Immature natural killer cell (primary cell): ENCODE measurements around the gene PCED1A. TPM values are rescaled to one million over a fixed set of nuclear protein-coding genes. Genes with fewer than 3 reads are reported as not detected.
"Not testable (repeated sequence)": the region's sequence is repeated elsewhere in the genome, so short reads cannot be mapped to it uniquely, and the experiment has no call there.

Experiments
- DNase-seq, 3 donors: peaks; one replicate each; pipeline ENCODE4 v3.0.0; 2022; ENCODE audit warnings: mixed read lengths in 1 of 3
- H3K27ac Mint-ChIP-seq, 6 donors: one replicate each; pipeline ENCODE4 v1.8.0; 2020; ENCODE audit warnings: mixed read lengths in 6 of 6, mild to moderate bottlenecking in 5 of 6, inconsistent platforms in 4 of 6, moderate library complexity in 3 of 6
- H3K27me3 Mint-ChIP-seq, 3 donors: one replicate each; pipeline ENCODE4 v1.8.0; 2020 to 2021; ENCODE audit warnings: low read depth in 3 of 3, mild to moderate bottlenecking in 3 of 3, mixed read lengths in 3 of 3, moderate library complexity in 3 of 3, inconsistent platforms in 1 of 3
- H3K36me3 Mint-ChIP-seq, 3 donors: one replicate each; pipeline ENCODE4 v1.8.0; 2020; ENCODE audit warnings: mixed read lengths in 3 of 3, inconsistent platforms in 2 of 3, mild to moderate bottlenecking in 2 of 3
- H3K4me1 Mint-ChIP-seq, 2 donors: one replicate each; pipeline ENCODE4 v1.8.0; 2020; ENCODE audit warnings: inconsistent platforms in 2 of 2, mild to moderate bottlenecking in 2 of 2, mixed read lengths in 2 of 2, moderate library complexity in 1 of 2
- H3K4me3 Mint-ChIP-seq, 5 donors: one replicate each; pipeline ENCODE4 v1.8.0; 2020; ENCODE audit warnings: mild to moderate bottlenecking in 5 of 5, mixed read lengths in 5 of 5, inconsistent platforms in 3 of 5, moderate library complexity in 3 of 5
- H3K9me3 Mint-ChIP-seq, 6 donors: one replicate each; pipeline ENCODE4 v1.8.0; 2020; ENCODE audit warnings: mild to moderate bottlenecking in 6 of 6, mixed read lengths in 6 of 6, inconsistent platforms in 4 of 6, moderate library complexity in 3 of 6
- polyA plus RNA-seq, 3 donors: library from polyadenylated mRNA; unstranded; fragments of 300-500 nt; fragmentation: Illumina TruSeq; gene quantifications; one replicate each; pipeline ENCODE4 v1.2.3, GENCODE V29; 2021

PCED1A gene
- polyA plus RNA-seq, 3 donors from 2014 or later: 21.9 to 24.1 (median 23.4) TPM

DNA sequence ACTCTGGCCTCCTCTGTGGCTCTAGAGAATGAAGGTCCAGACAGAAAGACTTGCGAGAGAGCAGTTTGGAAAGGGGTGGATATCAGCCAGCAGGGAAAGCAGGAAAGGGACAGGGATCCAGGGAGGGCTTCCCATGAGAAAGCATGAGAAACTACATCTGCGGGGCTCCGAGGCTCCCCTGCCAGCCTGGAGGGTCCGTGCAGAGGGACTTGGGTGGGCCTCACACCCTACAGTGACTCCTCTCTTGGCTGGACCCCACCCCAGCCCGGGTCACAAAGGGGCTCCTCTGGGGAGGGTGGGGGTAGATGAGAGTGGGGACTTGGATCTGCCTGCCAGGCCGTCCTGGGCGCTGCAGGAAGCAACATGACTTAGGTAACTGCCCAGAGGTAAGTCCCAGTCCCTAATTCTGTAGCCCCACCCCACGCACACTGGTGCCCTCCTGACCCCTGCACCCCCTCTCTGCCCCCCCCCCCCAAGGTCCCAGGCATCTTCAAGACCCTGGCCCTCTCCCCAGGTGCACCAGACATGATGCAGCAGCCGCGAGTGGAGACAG is 24.3 kb downstream of the PCED1A start, which contains the start of gene TMEM239:
Gene TMEM239 (plus strand): TSS at position 335 of the 553 bp plus-strand sequence. CDS start 191 bp downstream, at position 526.
- DNase-seq: no peak
- Mint-ChIP-seq H3K4me3 (no peak within 1 kb of the TSS), H3K9me3 (peaks cover 0 to 9% (median 3%) of the 10 kb centered on the region in 6 donors), H3K27me3 (peaks cover 2 to 9% (median 8%) of the 10 kb centered on the region in 3 donors), H3K27ac (peak within 1 kb of the TSS in 1 of 6 donors; percentile 49), H3K36me3 (peaks cover 0 to 11% (median 10%) of the 10 kb centered on the region in 3 donors), H3K4me1 (peaks cover 8 to 18% of the 10 kb centered on the region in 2 donors)

DNA sequence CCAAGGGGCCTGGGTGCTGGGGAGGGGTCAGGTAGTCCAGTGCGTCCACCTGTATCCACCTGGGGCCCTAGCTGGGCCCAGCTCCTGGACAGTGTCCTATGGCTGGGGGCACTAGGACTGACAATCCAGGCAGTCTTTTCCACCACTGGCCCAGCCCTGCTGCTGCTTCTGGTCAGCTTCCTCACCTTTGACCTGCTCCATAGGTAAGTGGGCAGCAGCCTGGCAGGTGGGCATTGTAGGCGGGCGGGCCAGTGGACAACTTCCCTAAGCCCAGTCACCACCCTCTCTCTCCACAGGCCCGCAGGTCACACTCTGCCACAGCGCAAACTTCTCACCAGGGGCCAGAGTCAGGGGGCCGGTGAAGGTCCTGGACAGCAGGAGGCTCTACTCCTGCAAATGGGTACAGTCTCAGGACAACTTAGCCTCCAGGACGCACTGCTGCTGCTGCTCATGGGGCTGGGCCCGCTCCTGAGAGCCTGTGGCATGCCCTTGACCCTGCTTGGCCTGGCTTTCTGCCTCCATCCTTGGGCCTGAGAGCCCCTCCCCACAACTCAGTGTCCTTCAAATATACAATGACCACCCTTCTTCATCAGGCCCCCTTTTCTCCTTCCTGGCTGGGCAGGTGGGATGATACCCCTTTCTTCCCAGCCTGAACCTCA is 25.1 kb downstream of the PCED1A start:
- peaks cover 7 to 14% of the 10 kb centered on the region in 2 donors for H3K4me1 Mint-ChIP-seq
- peaks cover 0 to 9% (median 3%) of the 10 kb centered on the region in 6 donors for H3K9me3 Mint-ChIP-seq
- H3K36me3 Mint-ChIP-seq: peaks cover 0 to 11% (median 10%) of the 10 kb centered on the region in 3 donors
- H3K4me3 Mint-ChIP-seq: no peak overlapping the region
- H3K27me3 Mint-ChIP-seq: peaks cover 2 to 11% (median 9%) of the 10 kb centered on the region in 3 donors
- H3K27ac Mint-ChIP-seq: no peak overlapping the region
- DNase-seq: no peak

GRCh38 chr20:2814587-2815051 is 25.8 kb downstream of the PCED1A start, which contains the start of gene C20orf141:
Gene C20orf141 (plus strand): TSS chr20:2814987. CDS start chr20:2815185, 198 bp downstream.
- Mint-ChIP-seq H3K27ac (no peak within 1 kb of the TSS), H3K9me3 (peaks cover 0 to 9% (median 3%) of the 10 kb centered on the region in 6 donors), H3K36me3 (peaks cover 0 to 11% (median 10%) of the 10 kb centered on the region in 3 donors), H3K27me3 (peaks cover 0 to 9% (median 9%) of the 10 kb centered on the region in 3 donors), H3K4me1 (peaks cover 0 to 7% of the 10 kb centered on the region in 2 donors), H3K4me3 (no peak within 1 kb of the TSS)
- no peak for DNase-seq

GRCh38 chr20:2814076-2814475 is 26.4 kb downstream of the PCED1A start:
- no peak overlapping the region for H3K4me3 Mint-ChIP-seq
- H3K36me3 Mint-ChIP-seq: peaks cover 0 to 11% (median 10%) of the 10 kb centered on the region in 3 donors
- DNase-seq: no peak
- H3K27ac Mint-ChIP-seq: no peak overlapping the region
- peaks cover 0 to 9% (median 3%) of the 10 kb centered on the region in 6 donors for H3K9me3 Mint-ChIP-seq
- peaks cover 0 to 7% of the 10 kb centered on the region in 2 donors for H3K4me1 Mint-ChIP-seq
- peaks cover 2 to 11% (median 9%) of the 10 kb centered on the region in 3 donors for H3K27me3 Mint-ChIP-seq

- peaks cover 4 to 16% (median 9%) of the 10 kb centered on the region in 3 donors for H3K27me3 Mint-ChIP-seq
- peaks cover 0 to 11% (median 10%) of the 10 kb centered on the region in 3 donors for H3K36me3 Mint-ChIP-seq
- H3K27ac Mint-ChIP-seq: no peak overlapping the region
- peaks cover 0 to 9% (median 3%) of the 10 kb centered on the region in 6 donors for H3K9me3 Mint-ChIP-seq
- H3K4me3 Mint-ChIP-seq: no peak overlapping the region
- DNase-seq: no peak
- H3K4me1 Mint-ChIP-seq: peaks cover 0 to 4% of the 10 kb centered on the region in 2 donors
Measured at GRCh38 chr20:2812189-2812588, 28.3 kb downstream of the PCED1A start.

DNA sequence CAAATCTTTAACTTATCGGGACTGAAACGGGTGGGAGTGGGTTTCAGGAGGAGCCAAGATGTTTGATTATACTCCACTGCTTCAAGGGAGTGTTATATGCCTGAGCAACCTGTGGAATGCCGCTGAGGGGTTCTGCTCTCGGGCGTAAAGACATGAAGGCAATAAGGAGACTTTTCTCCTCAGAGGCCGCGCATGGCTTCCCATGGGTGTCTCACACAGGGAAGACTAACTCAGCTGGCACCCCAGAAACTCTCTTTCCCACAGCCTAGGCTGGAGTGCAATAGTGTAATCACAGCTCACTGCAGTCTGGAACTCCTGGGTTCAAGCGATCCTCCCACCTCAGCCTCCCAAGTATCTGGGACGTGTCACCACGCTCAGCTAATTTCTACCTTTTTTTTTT is 30.8 kb downstream of the PCED1A start:
- Mint-ChIP-seq H3K36me3 (peaks cover 5 to 11% (median 10%) of the 10 kb centered on the region in 3 donors), H3K27me3 (peaks cover 7 to 22% (median 15%) of the 10 kb centered on the region in 3 donors), H3K4me1 (peaks cover 0 to 2% of the 10 kb centered on the region in 2 donors), H3K27ac (no peak overlapping the region), H3K9me3 (peaks cover 0 to 9% (median 3%) of the 10 kb centered on the region in 6 donors), H3K4me3 (no peak overlapping the region)
- DNase-seq: no peak

GRCh38 chr20:2807929-2808328 is 32.5 kb downstream of the PCED1A start:
- H3K4me3 Mint-ChIP-seq, H3K27ac Mint-ChIP-seq, DNase-seq, H3K9me3 Mint-ChIP-seq, H3K36me3 Mint-ChIP-seq, H3K4me1 Mint-ChIP-seq: not testable (repeated sequence)
- peaks cover 13 to 29% (median 21%) of the 10 kb centered on the region in 3 donors for H3K27me3 Mint-ChIP-seq

DNA sequence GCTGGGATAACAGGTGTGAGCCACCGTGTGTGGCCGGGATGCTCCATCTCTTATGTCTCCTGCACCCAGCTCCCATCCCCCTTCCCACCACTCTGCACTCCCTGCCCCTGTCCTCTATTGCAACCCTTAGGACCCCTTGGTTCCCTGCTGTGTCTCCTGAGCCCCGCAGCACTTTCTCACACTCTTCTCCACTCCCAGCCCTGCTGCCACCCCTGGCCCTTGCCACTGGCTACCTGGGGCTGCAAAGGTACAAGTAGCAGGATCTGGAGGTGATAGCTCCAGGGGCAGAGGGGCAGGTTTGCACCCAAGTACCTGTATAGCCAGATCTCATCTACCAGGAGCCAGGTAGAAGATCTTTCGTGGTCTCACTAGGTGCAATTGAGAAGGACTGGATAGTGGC is 33.4 kb downstream of the PCED1A start:
- DNase-seq: no peak
- peaks cover 2 to 8% (median 2%) of the 10 kb centered on the region in 3 donors for H3K36me3 Mint-ChIP-seq
- H3K4me1 Mint-ChIP-seq: no peaks in the 10 kb centered on the region
- H3K4me3 Mint-ChIP-seq: no peak overlapping the region
- no peak overlapping the region for H3K27ac Mint-ChIP-seq
- H3K9me3 Mint-ChIP-seq: peaks cover 0 to 2% (median under 1%) of the 10 kb centered on the region in 6 donors
- peaks cover 18 to 26% (median 22%) of the 10 kb centered on the region in 3 donors for H3K27me3 Mint-ChIP-seq

DNA sequence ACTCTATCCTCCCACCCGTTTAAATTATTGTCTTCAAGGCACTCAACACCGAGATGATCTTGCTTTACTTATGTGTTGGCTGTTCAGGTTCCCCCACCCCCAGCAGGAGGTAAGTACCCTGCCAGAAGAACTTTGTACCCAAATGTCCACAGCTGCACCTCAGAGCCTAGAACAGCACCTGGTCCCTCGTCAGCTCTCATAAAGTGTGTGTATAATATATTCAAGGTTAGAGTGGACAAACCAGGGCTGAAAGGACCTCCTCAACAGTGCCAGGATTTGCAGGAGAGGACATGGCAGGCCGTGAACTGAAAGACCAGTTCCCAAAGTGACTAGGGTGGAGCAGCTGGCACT is 34.1 kb downstream of the PCED1A start:
- Mint-ChIP-seq H3K27ac (no peak overlapping the region), H3K27me3 (peaks cover 18 to 25% (median 24%) of the 10 kb centered on the region in 3 donors), H3K4me3 (peak overlapping the region in 1 of 5 donors; percentile 53)

DNA sequence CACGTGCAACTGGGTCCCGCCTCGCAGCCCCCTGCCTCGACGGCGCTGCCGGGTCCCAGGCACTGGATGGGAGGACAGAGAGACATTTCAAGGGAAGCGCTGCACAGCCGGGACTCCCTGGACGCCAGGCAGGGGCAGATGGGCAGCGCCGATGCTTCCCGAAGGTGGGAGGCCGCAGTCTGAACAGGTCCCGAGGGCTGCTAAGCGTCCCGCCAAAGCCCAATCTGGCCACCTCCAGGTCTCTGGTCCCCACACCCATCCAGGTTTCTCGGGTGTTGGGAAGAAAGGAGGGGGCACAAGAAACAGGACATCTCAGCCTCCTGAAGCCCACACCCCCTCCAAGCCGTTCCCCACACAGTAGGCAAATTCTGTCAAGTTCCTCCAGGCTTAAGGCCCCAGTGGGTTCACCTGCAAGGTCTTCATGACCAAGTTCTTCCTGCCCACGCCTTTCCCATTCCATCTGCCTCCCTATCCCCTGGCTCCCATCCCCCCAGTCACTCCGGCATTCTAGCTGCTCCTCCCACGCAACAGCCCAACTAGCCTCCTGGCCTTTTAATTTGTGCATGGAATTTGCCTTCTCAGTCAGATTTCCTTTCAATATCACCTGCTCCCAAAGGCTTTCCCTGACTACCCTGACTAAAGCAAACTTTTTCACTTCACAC is 34.6 kb downstream of the PCED1A start:
- Mint-ChIP-seq H3K4me1 (peaks cover 8% of the 10 kb centered on the region in 2 donors), H3K9me3 (no peaks in the 10 kb centered on the region), H3K4me3 (peak overlapping the region in 1 of 5 donors; percentile 53), H3K27ac (no peak overlapping the region), H3K36me3 (peaks cover 0 to 8% (median 0%) of the 10 kb centered on the region in 3 donors), H3K27me3 (peaks cover 20 to 26% (median 24%) of the 10 kb centered on the region in 3 donors)
- no peak for DNase-seq

More for the DNA sequence above, 34.1 kb downstream of the PCED1A start:
- Mint-ChIP-seq H3K4me1 (peaks cover 3% of the 10 kb centered on the region in 2 donors), H3K9me3 (no peaks in the 10 kb centered on the region), H3K36me3 (peaks cover 0 to 8% (median 0%) of the 10 kb centered on the region in 3 donors)
- no peak for DNase-seq

DNA sequence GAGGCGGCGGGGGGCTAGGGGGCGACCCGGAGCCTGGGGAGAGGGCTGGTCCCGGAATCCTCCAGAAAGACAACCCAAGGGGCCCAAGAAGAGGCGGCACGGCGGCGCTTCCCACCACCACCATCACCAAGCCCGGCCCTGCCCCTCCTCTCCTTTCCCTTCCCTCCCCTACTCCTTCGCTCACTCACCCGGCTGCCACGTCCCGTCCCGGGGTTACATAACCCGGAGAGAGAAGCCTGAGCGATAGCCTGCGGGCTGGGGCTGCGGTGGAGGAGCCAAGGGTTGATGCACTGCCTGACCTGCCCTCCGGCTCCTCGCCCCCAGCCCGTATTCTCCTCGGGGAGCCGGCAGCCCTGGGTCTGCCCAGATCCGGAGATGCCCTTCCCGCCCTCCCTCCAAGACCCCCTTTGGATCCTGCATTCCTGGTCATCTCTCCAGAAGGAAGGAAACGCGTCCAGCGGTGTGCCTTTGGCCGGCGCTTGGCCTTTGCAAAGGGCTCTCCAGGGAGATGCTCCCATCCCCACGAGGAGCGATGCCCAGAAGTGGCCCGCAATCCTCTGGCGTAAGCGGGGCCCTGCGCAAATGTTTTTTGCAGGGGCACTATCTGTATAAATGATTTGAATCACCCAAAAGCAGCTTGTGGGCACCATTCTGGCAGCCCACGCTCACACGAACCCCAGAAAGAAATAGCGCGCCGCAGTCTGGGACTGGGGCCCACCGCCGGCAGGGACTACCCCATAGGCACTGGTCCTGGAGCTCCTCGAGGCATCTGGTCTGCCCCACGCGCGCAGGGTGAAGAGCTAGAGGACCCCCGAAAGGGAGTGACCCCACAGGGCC is 35.4 kb downstream of the PCED1A start:
- Mint-ChIP-seq H3K27ac (no peak overlapping the region), H3K36me3 (peaks cover 0 to 8% (median 0%) of the 10 kb centered on the region in 3 donors), H3K9me3 (peaks cover 0 to under 1% (median 0%) of the 10 kb centered on the region in 6 donors), H3K4me3 (no peak overlapping the region), H3K27me3 (peaks cover 21 to 29% (median 28%) of the 10 kb centered on the region in 3 donors), H3K4me1 (peaks cover 12 to 15% of the 10 kb centered on the region in 2 donors)
- no peak for DNase-seq

- H3K4me1 Mint-ChIP-seq: peaks cover 21 to 22% of the 10 kb centered on the region in 2 donors
- peaks cover 0 to 8% (median 0%) of the 10 kb centered on the region in 3 donors for H3K36me3 Mint-ChIP-seq
- H3K27ac Mint-ChIP-seq: no peak overlapping the region
- H3K4me3 Mint-ChIP-seq: no peak overlapping the region
- DNase-seq: no peak
- peaks cover 26 to 34% (median 29%) of the 10 kb centered on the region in 3 donors for H3K27me3 Mint-ChIP-seq
- peaks cover 0 to 2% (median 0%) of the 10 kb centered on the region in 6 donors for H3K9me3 Mint-ChIP-seq
Measured at GRCh38 chr20:2804041-2804828, 36.2 kb downstream of the PCED1A start.
